ENCODE measurements around the gene SERPINB6.
"Not testable (repeated sequence)": the region's sequence is repeated elsewhere in the genome, so short reads cannot be mapped to it uniquely, and the experiment has no call there.

Gene SERPINB6

GRCh38 chr6:2976060-2976459 lies 4.7 kb upstream of the SERPINB6 start:
- DNase-seq, result no peak

- no peak for DNase-seq
Observed at GRCh38 chr6:2973676-2974075, 2.3 kb upstream of the SERPINB6 start.

- not testable (repeated sequence) for DNase-seq
Observed at GRCh38 chr6:2973180-2973579, 1.8 kb upstream of the SERPINB6 start.

GRCh38 chr6:2972685-2973084 lies 1.3 kb upstream of the SERPINB6 start:
- not testable (repeated sequence) for DNase-seq

- not testable (repeated sequence) for DNase-seq
Observed at GRCh38 chr6:2972219-2972487, 786 bp upstream of the SERPINB6 start.

- no peak for DNase-seq
Observed at GRCh38 chr6:2970753-2971419, 481 bp downstream of the SERPINB6 start.

GRCh38 chr6:2970034-2970685 lies 1.2 kb downstream of the SERPINB6 start:
- DNase-seq, result no peak

GRCh38 chr6:2969549-2969948 lies 1.8 kb downstream of the SERPINB6 start:
- no peak for DNase-seq

- DNase-seq, result no peak
Observed at GRCh38 chr6:2968600-2969135, 2.7 kb downstream of the SERPINB6 start.

- no peak for DNase-seq
Observed at GRCh38 chr6:2967936-2968335, 3.4 kb downstream of the SERPINB6 start.

- DNase-seq, result no peak
Observed at GRCh38 chr6:2966347-2966746, 5.0 kb downstream of the SERPINB6 start.

- no peak for DNase-seq
Observed at GRCh38 chr6:2964793-2965505, 6.4 kb downstream of the SERPINB6 start.

- DNase-seq, result no peak
Observed at GRCh38 chr6:2963756-2964155, 7.6 kb downstream of the SERPINB6 start.

GRCh38 chr6:2962636-2963035 lies 8.7 kb downstream of the SERPINB6 start:
- no peak for DNase-seq

GRCh38 chr6:2962004-2962403 lies 9.4 kb downstream of the SERPINB6 start:
- no peak for DNase-seq

GRCh38 chr6:2961506-2961905 lies 9.9 kb downstream of the SERPINB6 start:
- no peak for DNase-seq

GRCh38 chr6:2960935-2961334 lies 10.4 kb downstream of the SERPINB6 start:
- DNase-seq, result no peak

- no peak for DNase-seq
Observed at GRCh38 chr6:2959909-2960719, 11.3 kb downstream of the SERPINB6 start.

GRCh38 chr6:2958776-2959175 lies 12.6 kb downstream of the SERPINB6 start:
- no peak for DNase-seq

- DNase-seq, result no peak
Observed at GRCh38 chr6:2958331-2958711, 13.0 kb downstream of the SERPINB6 start.

- no peak for DNase-seq
Observed at GRCh38 chr6:2957696-2958330, 13.6 kb downstream of the SERPINB6 start.

- DNase-seq, result no peak
Observed at GRCh38 chr6:2956930-2957685, 14.3 kb downstream of the SERPINB6 start.
